Liver (tissue), 9 donors: ENCODE data around the gene CFDP1. TPM values are rescaled to one million over a fixed set of nuclear protein-coding genes. Genes with fewer than 3 reads are reported as not detected.

Experiments used
- DNase-seq: peaks from one replicate; pipeline ENCODE4 v3.0.0-alpha.2; 2017; ENCODE audit warnings: low spot score
- H3K27ac ChIP-seq, 2 donors: one replicate each; pipeline ENCODE4 v1.7.0; 2013; ENCODE audit warnings: inconsistent platforms in 2 of 2, low read length in 2 of 2, control low read depth in 1 of 2, low read depth in 1 of 2, mild to moderate bottlenecking in 1 of 2
- H3K27me3 ChIP-seq, 4 donors: one replicate each; pipeline versions ENCODE4 v1.6.1 to v1.7.0; 2013; ENCODE audit warnings: low read length in 3 of 4, inconsistent platforms in 1 of 4, mild to moderate bottlenecking in 1 of 4, moderate library complexity in 1 of 4; ENCODE audit not compliant: control insufficient read depth in 4 of 4, insufficient read depth in 4 of 4
- H3K36me3 ChIP-seq, 4 donors: one replicate each; pipeline versions ENCODE4 v1.6.1 to v1.7.0; 2013; ENCODE audit warnings: low read length in 3 of 4, mild to moderate bottlenecking in 3 of 4, low read depth in 1 of 4, moderate library complexity in 1 of 4; ENCODE audit not compliant: control insufficient read depth in 4 of 4, insufficient read depth in 3 of 4
- H3K4me1 ChIP-seq, 4 donors: one replicate each; pipeline versions ENCODE4 v1.6.1 to v1.7.0; 2013; ENCODE audit warnings: low read length in 3 of 4, mild to moderate bottlenecking in 3 of 4, moderate library complexity in 1 of 4; ENCODE audit not compliant: control insufficient read depth in 4 of 4, insufficient read depth in 4 of 4
- H3K4me3 ChIP-seq, 3 donors: one replicate each; pipeline versions ENCODE4 v1.6.1 to v1.7.0; 2013; ENCODE audit warnings: low read length in 3 of 3, control low read depth in 1 of 3, low read depth in 1 of 3, mild to moderate bottlenecking in 1 of 3
- H3K9ac ChIP-seq, 2 donors: one replicate each; pipeline ENCODE4 v1.7.0; 2013; ENCODE audit warnings: low read length in 2 of 2, mild to moderate bottlenecking in 2 of 2, moderate library complexity in 2 of 2, control low read depth in 1 of 2, low read depth in 1 of 2
- H3K9me3 ChIP-seq, 4 donors: one replicate each; pipeline versions ENCODE4 v1.6.1 to v1.7.0; 2013; ENCODE audit warnings: low read length in 3 of 4; ENCODE audit not compliant: control insufficient read depth in 4 of 4
- CTCF ChIP-seq: fragments of 150-350 bp; IDR thresholded peaks from 2 replicates; pipeline ENCODE4 v1.5.1; 2017; ENCODE audit warnings: improper control_type of control experiment, low read depth, low read length; ENCODE audit not compliant: missing input control
- EGR1 ChIP-seq, 2 donors: IDR thresholded peaks; 2 replicates each; pipeline ENCODE4 v1.6.1; 2016 to 2018; ENCODE audit warnings: antibody characterized with exemption in 2 of 2, low read depth in 2 of 2
- FOXA1 ChIP-seq: IDR thresholded peaks from 2 replicates; pipeline ENCODE4 v1.6.1; 2016; ENCODE audit warnings: antibody characterized with exemption
- GABPA ChIP-seq, 2 donors: IDR thresholded peaks in 1 of 2; conservative IDR thresholded peaks in 1 of 2; 2 replicates each; pipeline ENCODE4 v1.6.1; 2016; ENCODE audit warnings: antibody characterized with exemption in 2 of 2, mild to moderate bottlenecking in 1 of 2, moderate library complexity in 1 of 2
- HNF4A ChIP-seq, 2 donors: conservative IDR thresholded peaks; 2 replicates each; pipeline ENCODE4 v1.6.1; 2016; ENCODE audit warnings: antibody characterized with exemption in 2 of 2, mild to moderate bottlenecking in 2 of 2
- HNF4G ChIP-seq: IDR thresholded peaks from 2 replicates; pipeline ENCODE4 v1.6.1; 2016; ENCODE audit warnings: antibody characterized with exemption
- MAX ChIP-seq: IDR thresholded peaks from 2 replicates; pipeline ENCODE4 v1.6.1; 2016; ENCODE audit warnings: antibody characterized with exemption
- NR2F2 ChIP-seq: IDR thresholded peaks from 2 replicates; pipeline ENCODE4 v1.6.1; 2016; ENCODE audit warnings: antibody characterized with exemption
- RAD21 ChIP-seq, 2 donors: IDR thresholded peaks; 2 replicates each; pipeline ENCODE4 v1.6.1; 2016; ENCODE audit warnings: antibody characterized with exemption in 2 of 2, mild to moderate bottlenecking in 2 of 2
- REST ChIP-seq: IDR thresholded peaks from 2 replicates; pipeline ENCODE4 v1.6.1; 2016; ENCODE audit warnings: antibody characterized with exemption, mild to moderate bottlenecking
- RXRA ChIP-seq, 2 donors: IDR thresholded peaks; 2 replicates each; pipeline ENCODE4 v1.6.1; 2017 to 2018; ENCODE audit warnings: antibody characterized with exemption in 2 of 2, mild to moderate bottlenecking in 1 of 2
- SP1 ChIP-seq: IDR thresholded peaks from 2 replicates; pipeline ENCODE4 v1.6.1; 2018; ENCODE audit warnings: antibody characterized with exemption, mild to moderate bottlenecking
- TAF1 ChIP-seq: conservative IDR thresholded peaks from 2 replicates; pipeline ENCODE4 v1.6.1; 2016; ENCODE audit warnings: antibody characterized with exemption, mild to moderate bottlenecking
- YY1 ChIP-seq: IDR thresholded peaks from 2 replicates; pipeline ENCODE4 v1.6.1; 2016; ENCODE audit warnings: antibody characterized with exemption, mild to moderate bottlenecking
- ZBTB33 ChIP-seq: IDR thresholded peaks from 2 replicates; pipeline ENCODE4 v1.6.1; 2016; ENCODE audit warnings: antibody characterized with exemption
- WGBS: extraction: QIAGEN DNeasy Blood & Tissue Kit; methylation state at CpG from one replicate; pipeline ENCODE4 v1.1.7; 2013; 5-methylcytosine and 5-hydroxymethylcytosine counted together
- polyA plus RNA-seq, 2 donors: library from polyadenylated mRNA; stranded (reverse) in 1 of 2; unstranded in 1 of 2; fragments of 200-250 nt in 1 of 2; fragments of >200 nt in 1 of 2; fragmentation: Nextera tagmentation in 1 of 2; extraction: Ambion mirVana in 1 of 2; gene quantifications; one replicate each; pipeline versions ENCODE4 v1.2.1 to v1.2.3, GENCODE V29; 2013 to 2015
- total RNA-seq, 2 donors: library from RNA; depleted of rRNA; stranded (reverse); fragments of >200 nt; gene quantifications; one replicate each; pipeline ENCODE4 v1.2.3, GENCODE V29; 2014
- TF ChIP-seq, protein P1 (sequence below): IDR thresholded peaks from 2 replicates; pipeline ENCODE4 v1.6.1; 2016; ENCODE audit warnings: antibody characterized with exemption
- donor health status: healthy.
- donor health status: healthy.
- donor health status: healthy.
- donor health status: healthy.
- donor health status: healthy.

CFDP1 gene
- total and polyA plus RNA-seq, 4 donors = 20.5 to 49.2 (median 33.9) TPM

- H3K9ac ChIP-seq = no peak overlapping the region
- H3K4me1 ChIP-seq = peaks cover 2 to 10% (median 4%) of the 10 kb centered on the region in 4 donors
- TF ChIP-seq CTCF (no peak), GABPA (IDR thresholded peaks at IDR 0.05 in 1 of 2, conservative IDR thresholded peaks at IDR 0.05 in 1 of 2) (no peak), RAD21 (IDR thresholded peaks at IDR 0.05) (no peak), EGR1 (IDR thresholded peaks at IDR 0.05; ENCODE audit: low read depth in 2 of 2) (no peak), ZBTB33 (no peak), NR2F2 (no peak), RXRA (IDR thresholded peaks at IDR 0.05) (no peak), FOXA1 (no peak), REST (no peak), MAX (no peak)
- H3K27me3 ChIP-seq = no peaks in the 10 kb centered on the region
- 64% methylated on average over 3 of the region's 3 CpGs for WGBS
- H3K9me3 ChIP-seq = no peaks in the 10 kb centered on the region
- H3K4me3 ChIP-seq = no peak overlapping the region
- no peak for DNase-seq
- no peaks in the 10 kb centered on the region for H3K36me3 ChIP-seq
- no peak overlapping the region for H3K27ac ChIP-seq
These were observed 121.8 kb downstream of the CFDP1 start for GRCh38 chr16:75311383-75311938.

DNA sequence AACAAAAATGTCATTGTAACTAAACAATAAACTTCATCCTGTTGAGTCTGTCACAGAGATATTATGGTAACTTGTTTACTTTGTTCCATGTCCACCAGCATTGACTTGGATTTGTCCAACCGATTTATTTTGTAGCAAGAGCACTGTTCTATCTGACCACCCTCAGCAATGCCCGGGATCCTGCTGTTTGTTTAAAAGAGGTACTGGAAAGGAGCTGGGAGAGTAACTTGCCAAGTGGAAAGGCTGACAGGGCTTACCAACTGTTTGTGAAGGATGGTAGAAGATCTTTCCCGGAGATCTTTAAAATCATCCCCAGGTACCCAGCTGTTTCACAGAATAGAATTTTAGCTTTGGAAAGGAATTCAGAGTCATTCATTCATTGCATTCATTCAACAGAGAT is 122.8 kb downstream of the CFDP1 start:
- 73% methylated on average over 3 of the region's 3 CpGs for WGBS
- H3K4me1 ChIP-seq = peaks cover 2 to 12% (median 7%) of the 10 kb centered on the region in 4 donors
- H3K36me3 ChIP-seq = no peaks in the 10 kb centered on the region
- no peak overlapping the region for H3K9ac ChIP-seq
- H3K27ac ChIP-seq = no peak overlapping the region
- H3K27me3 ChIP-seq = no peaks in the 10 kb centered on the region
- DNase-seq = no peak
- H3K4me3 ChIP-seq = no peak overlapping the region
- no peaks in the 10 kb centered on the region for H3K9me3 ChIP-seq
- no peak for TF ChIP-seq TAF1
- no peak for TF ChIP-seq RAD21 (IDR thresholded peaks at IDR 0.05)
- no peak for TF ChIP-seq RXRA (IDR thresholded peaks at IDR 0.05)
- TF ChIP-seq CTCF = no peak
- no peak for TF ChIP-seq ZBTB33
- TF ChIP-seq, protein P1, sequence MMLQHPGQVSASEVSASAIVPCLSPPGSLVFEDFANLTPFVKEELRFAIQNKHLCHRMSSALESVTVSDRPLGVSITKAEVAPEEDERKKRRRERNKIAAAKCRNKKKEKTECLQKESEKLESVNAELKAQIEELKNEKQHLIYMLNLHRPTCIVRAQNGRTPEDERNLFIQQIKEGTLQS = no peak
- no peak for TF ChIP-seq NR2F2
- TF ChIP-seq EGR1 (IDR thresholded peaks at IDR 0.05; ENCODE audit: low read depth in 2 of 2) = no peak
- TF ChIP-seq MAX = no peak
- TF ChIP-seq GABPA (IDR thresholded peaks at IDR 0.05 in 1 of 2, conservative IDR thresholded peaks at IDR 0.05 in 1 of 2) = no peak
- TF ChIP-seq FOXA1 = no peak
- no peak for TF ChIP-seq HNF4G
- no peak for TF ChIP-seq HNF4A (conservative IDR thresholded peaks at IDR 0.05)
- no peak for TF ChIP-seq YY1
- no peak for TF ChIP-seq SP1
